DND-41 (cell line): Measurements from ENCODE around the gene SKA1.

Experiments used
- CTCF ChIP-seq: IDR thresholded peaks from 2 replicates; pipeline ENCODE4 v1.5.1; 2012; ENCODE audit warnings: borderline replicate concordance, low read length, moderate library complexity, mild to moderate bottlenecking; ENCODE audit not compliant: poor library complexity, severe bottlenecking; ENCODE audit errors: extremely low read depth
- EZH2 ChIP-seq: IDR thresholded peaks from 3 replicates; pipeline ENCODE4 v1.6.1; 2012; ENCODE audit warnings: borderline replicate concordance, low read depth, mild to moderate bottlenecking, moderate library complexity, low read length, inconsistent platforms; ENCODE audit not compliant: severe bottlenecking

GRCh38 chr18:50373561-50374219 lies 1.2 kb upstream of the SKA1 start:
- no peak for TF ChIP-seq CTCF
- TF ChIP-seq EZH2, result no peak
